Activated effector memory CD4-positive, alpha-beta T cell treated with anti-CD3 and anti-CD28 coated beads, Interleukin-2, amount 50 U/mL, for 16 hours (primary cell): ENCODE measurements around the gene SRRM2.
A peak's percentile ranks its signal among the peaks of the same experiment; 100 is the strongest.

Experiments used
- DNase-seq: peaks from one replicate; pipeline ENCODE4 v3.0.0-alpha.2; 2020

The SRRM2 gene

GRCh38 chr16:2803545-2804195, 51.2 kb downstream of the SRRM2 start:
- DNase-seq, result no peak

GRCh38 chr16:2804728-2805127, 52.3 kb downstream of the SRRM2 start:
- no peak for DNase-seq

GRCh38 chr16:2806286-2806685, 53.8 kb downstream of the SRRM2 start:
- no peak for DNase-seq

- DNase-seq, result no peak
Measured at GRCh38 chr16:2808181-2808580, 55.7 kb downstream of the SRRM2 start.

GRCh38 chr16:2809149-2809760, 56.8 kb downstream of the SRRM2 start:
- no peak for DNase-seq

- DNase-seq, result peak; percentile 31
Measured at GRCh38 chr16:2810651-2811050, 58.2 kb downstream of the SRRM2 start.

- peak; percentile 25 for DNase-seq
Measured at GRCh38 chr16:2811703-2812471, 59.4 kb downstream of the SRRM2 start.

GRCh38 chr16:2813771-2814221, 61.4 kb downstream of the SRRM2 start:
- peak; percentile 42 for DNase-seq

- peak; percentile 46 for DNase-seq
Measured at GRCh38 chr16:2814551-2815298, 62.3 kb downstream of the SRRM2 start.

- DNase-seq, result peak; percentile 50
Measured at GRCh38 chr16:2815299-2815771, 62.9 kb downstream of the SRRM2 start.

- peak; percentile 74 for DNase-seq
Measured at GRCh38 chr16:2816751-2817339, 64.4 kb downstream of the SRRM2 start, which contains the start of gene PRSS21. PRSS21 (plus strand) TSS chr16:2817237; CDS start chr16:2817269, 32 bp downstream.

- DNase-seq, result peak; percentile 64
Measured at GRCh38 chr16:2817340-2818271, 65.2 kb downstream of the SRRM2 start.

GRCh38 chr16:2818272-2818876, 65.9 kb downstream of the SRRM2 start:
- peak; percentile 57 for DNase-seq

GRCh38 chr16:2819179-2819938, 66.9 kb downstream of the SRRM2 start:
- DNase-seq, result peak; percentile 42

- peak; percentile 54 for DNase-seq
Measured at GRCh38 chr16:2819939-2820835, 67.7 kb downstream of the SRRM2 start.
